RPMI8226 (cell line): ENCODE measurements around the gene SPTLC3.
A peak's percentile ranks its signal among the peaks of the same experiment; 100 is the strongest.

ENCODE experiments used
- DNase-seq: peaks from one replicate; pipeline ENCODE4 v3.0.0-alpha.2; 2015

The SPTLC3 gene

GRCh38 chr20:13147071-13147963 is 138.5 kb downstream of the SPTLC3 start:
- DNase-seq = no peak

DNA sequence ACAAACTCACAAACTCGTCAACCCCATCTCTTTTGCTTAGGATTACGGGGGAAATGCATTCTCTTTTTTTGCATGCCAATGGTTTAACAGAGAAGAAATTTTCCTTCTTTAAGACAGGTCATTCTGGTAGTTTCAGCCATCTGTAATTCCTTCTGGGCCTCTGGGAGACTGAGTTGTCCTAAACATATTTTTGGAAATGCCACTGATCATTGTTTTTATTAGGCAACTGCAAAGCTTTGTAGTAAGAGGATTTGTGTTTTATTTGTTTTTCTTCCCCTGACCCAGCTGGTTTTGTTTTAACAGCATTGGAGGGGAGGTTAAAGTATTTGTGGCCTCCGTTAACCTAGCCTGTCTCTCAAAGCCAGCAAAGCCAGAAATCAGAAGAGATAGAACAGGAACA is 139.2 kb downstream of the SPTLC3 start:
- DNase-seq = no peak

GRCh38 chr20:13148402-13148801 is 139.6 kb downstream of the SPTLC3 start:
- no peak for DNase-seq

DNA sequence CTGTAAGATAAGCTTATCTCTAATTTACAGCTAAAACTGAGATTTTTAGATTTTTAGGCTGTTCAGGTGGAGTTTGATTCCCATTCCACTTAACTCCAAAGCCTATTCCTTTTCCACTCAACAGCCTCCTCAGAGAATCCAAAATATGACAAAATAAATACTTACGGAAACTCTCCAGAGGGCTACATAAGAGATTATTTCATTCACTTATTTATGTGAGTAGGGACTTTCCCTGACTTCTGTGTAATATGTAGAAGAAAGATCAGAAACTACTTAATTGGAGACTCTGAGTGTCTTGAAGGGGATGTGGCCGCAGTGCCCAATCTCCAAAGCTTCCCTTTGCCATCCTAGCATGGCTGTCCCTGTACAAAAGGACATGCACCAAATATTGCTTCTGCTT is 140.2 kb downstream of the SPTLC3 start:
- DNase-seq = no peak

DNA sequence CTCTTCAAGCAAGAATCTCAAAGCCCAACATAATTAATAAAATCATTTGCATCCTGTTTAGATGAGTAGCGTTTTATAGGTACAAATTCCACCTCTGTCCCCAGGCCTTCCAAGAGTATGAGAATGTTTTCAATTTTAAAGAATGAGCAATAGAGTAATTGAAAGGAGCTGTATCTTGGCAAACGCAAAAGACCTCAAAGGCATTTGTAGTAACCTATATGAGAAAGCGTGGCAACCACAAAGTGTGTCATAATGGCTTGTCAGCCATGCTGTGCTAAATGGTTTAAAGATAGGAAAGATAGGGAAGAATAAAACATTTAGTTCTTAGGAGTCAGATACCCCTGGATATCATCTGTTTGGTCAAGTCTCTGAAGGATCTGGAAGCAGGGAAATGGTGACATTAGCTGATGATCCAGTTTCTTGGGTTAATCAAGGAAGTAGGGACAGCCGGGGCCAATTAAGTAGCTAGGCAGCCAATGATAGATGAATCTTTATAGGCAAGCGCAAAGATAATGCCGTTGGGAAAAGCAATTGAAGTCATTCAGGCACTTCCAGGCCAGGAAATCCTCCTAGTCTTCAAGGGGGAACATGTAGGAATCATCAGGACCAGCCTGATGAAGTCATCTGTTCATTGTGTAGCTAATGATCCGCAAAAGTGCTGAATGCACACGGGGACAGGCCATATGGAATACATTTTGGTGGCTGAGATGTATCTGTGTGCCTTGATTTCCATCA is 140.8 kb downstream of the SPTLC3 start:
- DNase-seq = no peak

DNA sequence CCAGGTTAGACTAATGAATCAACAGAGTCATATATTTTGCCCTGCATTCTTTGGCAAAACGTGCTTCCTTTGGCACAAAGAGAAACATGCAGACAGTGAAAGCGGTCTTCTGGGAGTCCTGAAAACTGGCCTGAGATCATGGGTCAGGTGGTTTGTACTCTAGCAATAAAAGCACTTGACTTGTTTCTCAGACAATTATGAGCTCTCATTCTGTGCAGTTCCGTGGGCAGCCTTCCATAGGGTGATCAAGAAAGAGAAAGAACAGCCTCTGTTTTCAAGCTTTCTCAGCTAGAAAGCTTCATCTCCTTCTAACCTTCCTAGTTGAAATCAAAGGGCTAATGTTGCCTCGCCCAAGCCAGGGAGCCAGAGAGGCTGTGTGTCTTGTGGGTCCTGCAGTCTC is 149.6 kb downstream of the SPTLC3 start:
- DNase-seq = no peak

- no peak for DNase-seq
Observed at GRCh38 chr20:13159889-13160288, 151.1 kb downstream of the SPTLC3 start.

GRCh38 chr20:13165203-13165602 is 156.4 kb downstream of the SPTLC3 start:
- no peak for DNase-seq

DNA sequence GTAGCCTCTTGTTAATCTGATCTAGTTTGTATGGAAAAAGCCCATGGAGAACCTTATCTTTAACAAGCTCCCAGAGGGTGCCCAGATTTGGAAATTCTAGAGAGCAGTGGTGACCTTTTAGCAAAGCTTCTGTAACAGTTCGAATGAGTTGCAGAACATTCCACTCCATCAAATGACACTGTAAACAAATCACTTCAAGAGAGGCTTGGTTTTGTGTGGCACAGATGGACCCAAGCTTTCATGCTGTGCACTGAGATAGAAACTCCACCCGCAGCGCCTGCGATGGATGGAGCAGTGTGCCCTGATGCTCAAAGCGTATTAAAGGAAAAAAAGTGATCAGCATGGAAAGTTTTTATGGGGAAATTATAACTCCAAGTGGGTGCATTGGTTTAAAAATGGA is 157.2 kb downstream of the SPTLC3 start:
- DNase-seq = no peak

DNA sequence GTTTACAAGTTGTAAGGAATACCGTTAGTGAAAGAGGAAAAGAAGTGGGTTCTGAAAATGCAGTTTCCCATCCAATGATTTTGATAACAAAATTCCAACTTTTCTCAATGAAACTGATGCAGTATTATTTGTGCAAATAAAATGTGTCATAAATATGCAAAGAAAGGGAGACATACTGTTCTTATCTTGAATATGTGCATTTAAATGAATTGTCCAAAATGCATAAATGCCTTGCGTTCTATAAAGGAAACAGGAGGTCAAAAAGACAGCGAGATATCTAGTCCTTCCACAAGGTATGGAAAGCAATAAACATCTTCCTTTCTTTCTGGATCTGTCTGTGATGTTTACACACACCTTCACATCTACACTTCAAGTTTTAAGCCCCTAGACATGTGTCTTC is 157.7 kb downstream of the SPTLC3 start:
- DNase-seq = no peak

DNA sequence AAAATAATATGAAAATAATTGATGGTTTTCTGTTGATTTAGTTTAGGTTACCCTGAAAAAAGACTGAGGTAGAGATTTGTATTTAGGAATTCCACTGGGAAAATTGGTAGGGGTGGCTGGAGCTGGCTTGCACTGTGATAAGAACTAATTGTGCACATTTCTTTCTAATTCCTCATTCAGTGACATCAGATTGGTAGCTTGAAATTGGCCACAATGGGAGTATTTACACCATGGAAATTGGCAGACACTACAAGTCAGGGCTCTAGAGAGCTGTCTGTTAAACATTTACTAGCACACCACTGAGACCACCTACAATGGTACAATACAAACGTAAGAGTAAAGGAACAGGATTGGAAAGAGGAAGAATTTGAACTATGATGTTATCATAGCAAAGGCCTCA is 160.3 kb downstream of the SPTLC3 start:
- no peak for DNase-seq

DNA sequence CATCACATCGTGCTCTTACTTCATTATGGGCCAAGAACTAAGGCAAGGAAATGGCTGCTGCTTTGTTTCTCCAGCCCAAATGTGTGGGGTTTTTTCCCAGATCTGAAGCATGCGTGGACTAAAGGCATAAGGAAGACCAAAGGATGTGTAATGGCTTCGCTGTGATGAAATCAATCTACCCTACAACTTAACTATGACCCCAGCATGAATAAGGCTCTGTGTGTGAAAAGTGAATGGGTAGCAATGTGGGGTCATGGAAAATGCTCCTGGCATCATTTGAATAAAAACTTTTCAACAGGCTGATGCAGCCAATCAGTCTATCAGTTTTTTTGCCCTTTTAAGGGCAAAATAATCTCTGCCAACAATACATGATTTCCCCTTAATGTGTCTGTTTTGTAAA is 162.0 kb downstream of the SPTLC3 start:
- DNase-seq = no peak

- DNase-seq = no peak
Observed at GRCh38 chr20:13173201-13173600, 164.4 kb downstream of the SPTLC3 start.

GRCh38 chr20:13174402-13174801 is 165.6 kb downstream of the SPTLC3 start:
- DNase-seq = peak; percentile 60

DNA sequence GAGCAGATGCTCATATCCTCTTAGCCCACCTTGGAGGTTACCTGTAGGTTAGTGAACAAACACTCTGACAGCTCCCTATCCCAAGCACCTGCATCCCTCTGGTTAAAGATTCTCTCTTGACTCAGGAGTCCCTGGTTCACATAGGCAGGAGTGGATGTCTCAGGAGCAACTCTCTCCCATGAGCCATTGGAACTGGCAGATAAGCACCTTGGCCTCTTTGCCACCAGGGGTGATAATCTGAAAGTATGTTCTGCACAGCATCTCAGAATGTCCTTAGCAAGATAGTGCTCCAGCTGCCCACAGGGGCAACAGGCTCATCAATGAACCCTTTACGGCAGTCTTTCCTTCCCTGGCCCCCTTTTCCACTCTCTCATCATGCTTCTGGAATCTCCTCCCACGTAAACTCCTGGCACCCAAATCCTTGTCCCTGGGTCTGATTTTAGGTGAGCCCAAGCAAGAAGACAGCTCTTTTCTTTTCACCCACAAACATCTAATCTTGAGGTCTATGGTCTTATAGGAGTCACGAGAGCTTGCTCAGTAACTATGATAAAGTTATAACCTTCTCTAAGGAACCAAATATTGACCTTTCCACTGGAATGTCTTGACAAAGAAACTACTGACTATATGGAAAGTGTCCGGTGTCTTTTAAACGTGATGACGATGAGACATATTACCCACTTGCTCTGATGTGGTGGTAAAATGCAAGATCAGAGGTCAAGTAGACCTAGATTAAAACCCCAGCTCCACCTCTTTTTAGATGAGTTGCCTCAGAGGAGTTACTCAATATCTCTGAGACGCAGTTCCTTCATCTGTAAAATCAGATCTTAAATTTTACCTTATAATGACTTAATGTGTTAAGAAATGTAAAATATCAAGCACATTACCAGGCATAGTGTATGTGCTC is 172.5 kb downstream of the SPTLC3 start:
- no peak for DNase-seq

- no peak for DNase-seq
Observed at GRCh38 chr20:13183005-13183404, 174.2 kb downstream of the SPTLC3 start.

- no peak for DNase-seq
Observed at GRCh38 chr20:13186043-13186774, 177.4 kb downstream of the SPTLC3 start.

DNA sequence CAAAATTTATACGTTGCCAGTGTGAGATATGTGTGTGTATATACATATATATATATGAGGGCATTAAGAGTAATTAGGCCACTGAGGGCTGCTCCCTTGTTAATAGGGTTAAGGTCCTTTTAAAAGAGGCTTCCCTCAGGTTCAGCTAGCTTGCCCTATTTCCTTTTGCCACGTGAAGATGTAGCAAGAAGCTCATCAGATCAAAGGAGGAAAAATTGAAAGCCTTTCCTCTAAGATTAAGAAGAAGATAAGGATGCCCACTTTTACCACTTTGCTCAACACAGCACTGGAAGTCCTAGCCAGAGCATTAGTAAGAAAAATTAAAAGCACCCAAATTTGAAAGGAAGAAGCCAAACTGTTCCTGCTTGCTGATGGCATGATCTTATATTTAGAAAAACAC is 179.1 kb downstream of the SPTLC3 start:
- DNase-seq = no peak

- DNase-seq = no peak
Observed at GRCh38 chr20:13199279-13199678, 190.5 kb downstream of the SPTLC3 start.

DNA sequence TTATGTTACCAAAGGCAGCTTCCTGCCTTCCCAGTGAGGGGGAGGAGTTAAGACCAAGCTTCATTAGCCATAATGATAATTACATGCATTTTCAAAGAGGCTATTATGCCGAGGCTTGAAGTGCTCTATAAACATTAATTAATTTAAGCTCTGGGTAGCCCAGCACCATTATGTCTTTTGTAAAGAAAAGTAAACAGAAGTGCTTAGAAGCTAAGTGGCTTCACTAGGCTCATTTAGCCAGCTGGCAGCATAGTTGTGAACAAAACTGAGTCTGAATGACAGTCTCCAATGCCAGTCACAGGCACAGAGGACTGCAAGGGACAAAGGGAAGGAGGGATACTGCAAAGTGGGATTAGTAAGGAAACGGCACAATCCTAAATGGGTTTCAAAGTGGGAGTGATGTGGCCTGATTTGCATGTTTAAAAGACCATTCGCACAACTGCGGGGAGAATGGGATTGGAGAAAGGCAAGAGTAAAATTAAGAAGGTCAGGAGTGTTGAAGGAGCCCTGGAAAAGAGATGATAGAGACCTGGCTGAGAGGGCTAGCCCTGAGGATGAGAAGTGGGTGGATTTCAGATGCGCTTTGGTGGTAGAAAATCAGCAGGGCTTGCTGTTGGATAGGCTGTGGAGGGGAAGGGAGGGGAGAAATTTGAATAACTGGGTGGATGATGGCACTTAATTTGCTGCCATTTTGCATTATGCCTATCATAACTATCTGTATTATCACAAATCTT is 192.2 kb downstream of the SPTLC3 start:
- no peak for DNase-seq

DNA sequence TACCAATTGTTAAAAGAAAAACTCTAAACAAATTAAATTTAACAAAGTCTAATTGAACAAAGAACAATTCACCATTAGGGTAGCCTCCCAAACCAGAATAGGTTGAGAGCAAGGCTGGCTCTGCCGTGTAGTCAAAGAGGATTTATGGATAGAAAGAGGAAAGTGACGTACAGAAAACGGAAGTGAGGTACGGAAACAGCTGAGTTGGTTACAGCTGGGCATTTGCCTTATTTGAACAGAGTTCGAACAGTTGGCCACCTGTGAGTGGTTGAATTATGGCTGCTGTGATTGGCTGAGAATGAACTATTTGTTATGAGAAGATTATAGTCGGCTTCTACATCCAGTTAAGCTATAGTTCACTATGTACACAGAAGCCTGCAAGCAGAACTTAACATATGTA is 193.8 kb downstream of the SPTLC3 start:
- no peak for DNase-seq

- no peak for DNase-seq
Observed at GRCh38 chr20:13205425-13205824, 196.7 kb downstream of the SPTLC3 start.
